GM13976 (cell line): ENCODE measurements around the gene PTGDS.

Source experiments
- DNase-seq: peaks from one replicate; pipeline ENCODE4 v3.0.0; 2012; ENCODE audit warnings: low spot score
- in situ Hi-C: fragments of 300-500 bp; cut with MboI; formaldehyde crosslinking; loops from one replicate; pipeline ENCODE4 v1.12.0; 2022; ENCODE audit warnings: low sequenced_read_pairs, mixed read lengths, inconsistent platforms; ENCODE audit not compliant: unreplicated experiment
- TF ChIP-seq, protein P1 (sequence below): IDR thresholded peaks from 2 replicates; pipeline ENCODE4 v1.5.1; 2012; ENCODE audit warnings: borderline replicate concordance, mild to moderate bottlenecking; ENCODE audit not compliant: insufficient read depth; ENCODE audit errors: extremely low read depth, missing control alignments, control extremely low read depth

PTGDS gene

DNA sequence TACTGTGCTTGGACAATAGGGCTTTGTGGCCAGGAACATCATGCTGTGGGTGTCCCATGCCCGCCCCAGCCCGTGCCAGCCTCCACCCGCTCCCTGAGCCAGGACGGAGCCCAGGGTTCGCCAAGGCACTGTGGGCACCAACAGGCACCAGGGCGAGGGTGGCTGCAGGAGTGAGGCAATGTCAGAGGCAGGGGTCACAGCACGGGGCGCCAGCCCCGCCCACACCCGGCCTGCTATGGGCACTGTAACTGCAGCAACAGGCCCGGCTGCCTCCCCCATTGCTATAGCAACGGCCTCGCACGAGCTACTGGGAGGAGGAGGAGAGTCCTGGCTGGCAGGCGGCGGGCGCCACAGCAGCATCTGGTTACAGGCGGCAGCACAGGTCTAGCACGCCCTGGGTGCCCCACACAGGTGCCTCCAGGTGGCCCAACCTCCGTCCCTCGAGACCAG lies 48.2 kb downstream of the PTGDS start:
- DNase-seq = no peak
- in situ Hi-C loops = no loop called here

DNA sequence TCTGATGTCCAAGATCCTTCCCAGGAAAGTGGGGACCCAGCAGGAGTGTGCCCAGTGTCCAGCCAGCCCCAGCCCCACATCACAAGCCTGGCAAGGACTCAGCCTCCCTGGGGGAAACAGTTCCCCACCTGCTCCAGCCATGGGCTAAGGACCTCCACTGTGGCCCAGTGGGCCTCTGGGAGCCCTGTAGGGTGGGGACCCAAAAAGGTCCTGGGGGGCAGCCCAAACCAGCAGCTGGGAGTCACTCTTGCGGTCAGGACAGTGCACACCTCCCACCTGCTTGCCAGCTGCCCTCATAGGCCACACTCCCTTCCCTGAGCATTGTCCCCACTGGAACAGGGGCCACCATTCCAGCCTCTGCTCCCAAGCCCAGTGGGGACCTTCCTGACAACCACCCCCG lies 49.1 kb downstream of the PTGDS start:
- DNase-seq = no peak
- in situ Hi-C loops = no loop called here
- TF ChIP-seq, protein P1, sequence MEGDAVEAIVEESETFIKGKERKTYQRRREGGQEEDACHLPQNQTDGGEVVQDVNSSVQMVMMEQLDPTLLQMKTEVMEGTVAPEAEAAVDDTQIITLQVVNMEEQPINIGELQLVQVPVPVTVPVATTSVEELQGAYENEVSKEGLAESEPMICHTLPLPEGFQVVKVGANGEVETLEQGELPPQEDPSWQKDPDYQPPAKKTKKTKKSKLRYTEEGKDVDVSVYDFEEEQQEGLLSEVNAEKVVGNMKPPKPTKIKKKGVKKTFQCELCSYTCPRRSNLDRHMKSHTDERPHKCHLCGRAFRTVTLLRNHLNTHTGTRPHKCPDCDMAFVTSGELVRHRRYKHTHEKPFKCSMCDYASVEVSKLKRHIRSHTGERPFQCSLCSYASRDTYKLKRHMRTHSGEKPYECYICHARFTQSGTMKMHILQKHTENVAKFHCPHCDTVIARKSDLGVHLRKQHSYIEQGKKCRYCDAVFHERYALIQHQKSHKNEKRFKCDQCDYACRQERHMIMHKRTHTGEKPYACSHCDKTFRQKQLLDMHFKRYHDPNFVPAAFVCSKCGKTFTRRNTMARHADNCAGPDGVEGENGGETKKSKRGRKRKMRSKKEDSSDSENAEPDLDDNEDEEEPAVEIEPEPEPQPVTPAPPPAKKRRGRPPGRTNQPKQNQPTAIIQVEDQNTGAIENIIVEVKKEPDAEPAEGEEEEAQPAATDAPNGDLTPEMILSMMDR = no peak

More for the DNA sequence above, 48.2 kb downstream of the PTGDS start:
- TF ChIP-seq, protein P1 = no peak

DNA sequence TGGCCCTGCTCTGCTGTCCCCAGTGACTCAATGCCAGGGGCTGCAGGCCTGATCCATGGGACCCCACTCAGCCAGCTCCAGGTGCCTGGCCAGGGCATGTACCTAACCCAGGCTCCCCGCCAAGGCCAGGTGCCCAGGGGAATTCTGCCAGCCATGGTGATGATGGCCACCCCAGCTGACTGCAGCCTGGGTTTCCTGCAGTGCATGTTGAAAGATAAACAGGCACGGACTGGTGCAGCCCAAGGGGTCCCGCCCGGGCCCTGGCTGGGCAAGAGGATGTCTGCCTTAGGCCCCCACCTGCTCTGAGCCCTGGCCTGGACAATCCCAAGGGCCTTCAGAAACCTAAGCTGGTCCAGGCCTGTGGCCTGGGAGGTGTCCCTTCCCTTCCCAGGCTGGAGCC lies 49.5 kb downstream of the PTGDS start:
- TF ChIP-seq, protein P1 = no peak
- no peak for DNase-seq

DNA sequence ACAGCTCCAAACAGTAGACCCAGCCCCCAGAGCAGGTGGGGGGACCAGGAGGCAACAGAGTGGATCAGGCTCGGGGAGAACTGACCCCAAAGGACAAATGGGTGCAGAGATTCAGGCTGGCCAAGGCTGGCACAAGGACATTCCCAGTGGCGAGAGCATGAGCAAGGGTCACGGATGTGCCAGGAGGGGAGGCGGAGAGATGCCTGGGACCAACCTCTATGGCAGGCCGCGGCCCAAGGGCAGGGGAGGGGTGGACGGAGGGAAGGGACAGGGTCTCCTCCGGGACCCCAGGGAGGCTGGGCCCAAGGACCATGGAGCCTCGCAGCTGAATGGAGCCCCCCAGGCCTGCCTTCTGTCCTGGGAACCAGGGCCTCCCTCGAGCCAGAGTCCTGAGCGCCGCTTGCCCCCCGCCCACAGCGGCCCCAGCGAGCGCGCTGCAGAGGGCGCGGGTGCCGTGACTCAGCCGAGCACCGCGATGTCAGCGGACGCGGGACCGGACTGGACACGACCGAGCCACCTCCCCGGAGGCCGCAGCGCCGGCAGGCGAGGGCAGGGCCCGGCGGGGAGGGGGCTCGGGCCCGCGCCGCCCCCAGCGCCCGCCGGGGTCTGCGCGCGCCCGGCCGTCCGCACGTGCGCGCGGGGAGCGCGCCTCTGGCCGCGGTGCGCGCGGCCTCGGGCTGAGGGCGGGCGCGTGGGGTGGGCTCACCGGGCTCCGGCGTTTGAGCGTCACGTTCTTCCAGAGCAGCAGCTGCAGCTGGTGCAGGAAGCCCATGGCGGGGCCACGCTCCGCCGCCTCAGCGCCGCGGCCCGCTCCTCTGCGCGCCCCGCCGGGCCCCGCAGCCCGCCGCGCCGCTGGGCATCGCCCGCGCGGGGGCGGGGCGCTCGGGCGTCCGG lies 50.3 kb downstream of the PTGDS start, which contains the start of gene ABCA2:
Gene ABCA2, minus strand, starts transcription at position 869 of the 894 bp plus-strand sequence. Its CDS starts 97 bp downstream, at position 772.
- in situ Hi-C loops = no loop called here
- DNase-seq = no peak
- TF ChIP-seq, protein P1 = no peak

More for the DNA sequence above, 49.5 kb downstream of the PTGDS start:
- in situ Hi-C loops = no loop called here

DNA sequence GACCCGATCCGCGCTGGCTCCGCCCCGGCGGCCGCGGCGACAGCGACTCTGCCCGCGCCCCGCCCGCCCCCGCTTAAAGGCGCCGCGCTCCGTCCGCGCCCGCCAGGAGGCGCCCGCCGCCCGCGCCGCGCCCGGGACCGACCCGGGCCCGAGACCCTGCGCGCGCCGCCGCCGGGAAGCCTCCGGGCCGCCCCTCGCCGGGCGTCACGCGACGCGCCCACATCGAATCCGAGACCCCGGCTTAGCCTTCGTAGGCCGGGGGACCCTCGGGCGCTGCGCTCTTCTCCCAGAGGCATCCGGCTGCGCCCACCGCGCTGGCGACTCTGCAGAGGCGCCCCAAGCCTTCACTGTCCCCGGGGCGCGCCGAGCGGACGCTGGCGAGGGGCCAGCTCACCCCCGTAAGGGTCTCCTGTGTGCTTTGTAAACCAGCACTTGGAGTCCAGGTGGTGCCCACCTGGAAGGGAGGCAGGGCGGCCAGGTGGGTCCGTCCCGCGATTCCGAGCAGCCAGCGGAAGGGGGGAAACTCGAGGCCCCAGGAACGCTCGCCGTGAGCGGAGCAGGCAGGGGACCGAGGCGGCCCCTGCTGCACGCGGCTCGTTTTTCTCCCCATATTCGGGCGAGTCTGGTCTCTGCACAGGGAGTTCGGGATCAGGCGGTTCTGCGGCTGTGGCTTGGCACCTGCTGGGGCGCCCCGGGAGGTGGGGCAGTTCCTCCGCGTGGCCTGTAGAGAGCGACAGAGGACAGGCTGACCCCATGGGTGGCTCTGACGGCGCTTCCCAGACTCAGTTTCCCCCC lies 51.2 kb downstream of the PTGDS start:
- in situ Hi-C loops = no loop called here

More for the DNA sequence above, 51.2 kb downstream of the PTGDS start:
- DNase-seq = peak; percentile 84
- TF ChIP-seq, protein P1 = peak; percentile 53
